Erythroblast (primary cell): Measurements from ENCODE around the gene PRPF31.

ENCODE experiments used
- GATA1 ChIP-seq: IDR thresholded peaks from 2 replicates; pipeline ENCODE4 v1.6.1; 2011; ENCODE audit warnings: low read depth, mild to moderate bottlenecking, control low read depth, low read length, moderate library complexity
- POLR2A ChIP-seq: IDR thresholded peaks from 2 replicates; pipeline ENCODE4 v1.6.1; 2011; ENCODE audit warnings: mild to moderate bottlenecking, low read length

GRCh38 chr19:54178581-54179261 is 63.2 kb downstream of the PRPF31 start:
- TF ChIP-seq POLR2A (no peak), GATA1 (no peak)
